Omental fat pad (tissue), 4 donors: Measurements from ENCODE around the gene DNAH6. TPM values are rescaled to one million over a fixed set of nuclear protein-coding genes. Genes with fewer than 3 reads are reported as not detected.

Source experiments
- ATAC-seq: fragments of 150-250 bp; one replicate; pipeline ENCODE4 v1.9.1; 2016; ENCODE audit warnings: mild to moderate bottlenecking, moderate library complexity; ENCODE audit not compliant: low FRiP score
- DNase-seq: peaks from one replicate; pipeline ENCODE4 v3.0.0-alpha.2; 2019; ENCODE audit warnings: low spot score
- CTCF ChIP-seq, 3 donors: fragments of 450-650 bp; IDR thresholded peaks; one replicate each; pipeline ENCODE4 v1.5.1; 2016 to 2017; ENCODE audit warnings: antibody characterized with exemption in 3 of 3, mild to moderate bottlenecking in 3 of 3, moderate library complexity in 2 of 3
- total RNA-seq, 4 donors: library from RNA; depleted of rRNA; stranded (reverse); fragments of >200 nt; gene quantifications; one replicate each; pipeline ENCODE4 v1.1.0, GENCODE V29; 2016

Gene DNAH6
- total RNA-seq, 4 donors from 2014 or later = 0.16 to 1.6 (median 1.2) TPM

- ATAC-seq = no peak
These were observed 113.3 kb downstream of the DNAH6 start for GRCh38 chr2:84629550-84629949.

GRCh38 chr2:84631047-84631446, 114.7 kb downstream of the DNAH6 start:
- peak; percentile 73 for ATAC-seq
- TF ChIP-seq CTCF (IDR thresholded peaks at IDR 0.05) = no peak
- no peak for DNase-seq

More at GRCh38 chr2:84629550-84629949, 113.3 kb downstream of the DNAH6 start:
- TF ChIP-seq CTCF (IDR thresholded peaks at IDR 0.05) = no peak
- no peak for DNase-seq

GRCh38 chr2:84631985-84632384, 115.7 kb downstream of the DNAH6 start:
- no peak for DNase-seq
- ATAC-seq = no peak
- TF ChIP-seq CTCF (IDR thresholded peaks at IDR 0.05) = no peak

- no peak for ATAC-seq
- no peak for DNase-seq
- no peak for TF ChIP-seq CTCF (IDR thresholded peaks at IDR 0.05)
These were observed 120.0 kb downstream of the DNAH6 start for GRCh38 chr2:84636080-84636971.

GRCh38 chr2:84639751-84640150, 123.5 kb downstream of the DNAH6 start:
- no peak for ATAC-seq
- no peak for TF ChIP-seq CTCF (IDR thresholded peaks at IDR 0.05)
- DNase-seq = no peak

GRCh38 chr2:84640411-84640810, 124.1 kb downstream of the DNAH6 start:
- DNase-seq = no peak
- no peak for TF ChIP-seq CTCF (IDR thresholded peaks at IDR 0.05)
- ATAC-seq = no peak

- ATAC-seq (no peak), DNase-seq (no peak)
- no peak for TF ChIP-seq CTCF (IDR thresholded peaks at IDR 0.05)
These were observed 124.7 kb downstream of the DNAH6 start for GRCh38 chr2:84641021-84641420.
